Parathyroid adenoma (tissue), 2 donors: ENCODE data around the gene TRPC3.

Experiments
- H2AFZ ChIP-seq: fragments of 300-600 bp; sonication (generic); one replicate; pipeline ENCODE4 v1.7.0; 2017; ENCODE audit warnings: antibody characterized with exemption, mild to moderate bottlenecking
- H3K27ac ChIP-seq: fragments of 300-600 bp; sonication (generic); one replicate; pipeline ENCODE4 v1.7.0; 2017
- H3K27me3 ChIP-seq: fragments of 300-600 bp; sonication (generic); one replicate; pipeline ENCODE4 v1.7.0; 2017; ENCODE audit warnings: low read length; ENCODE audit not compliant: control insufficient read depth, insufficient read depth
- H3K36me3 ChIP-seq: fragments of 300-600 bp; sonication (generic); one replicate; pipeline ENCODE4 v1.7.0; 2017; ENCODE audit warnings: low read length; ENCODE audit not compliant: control insufficient read depth, insufficient read depth
- H3K4me1 ChIP-seq: fragments of 300-600 bp; sonication (generic); one replicate; pipeline ENCODE4 v1.7.0; 2017; ENCODE audit warnings: control low read depth
- H3K4me2 ChIP-seq: fragments of 300-600 bp; sonication (generic); one replicate; pipeline ENCODE4 v1.7.0; 2017; ENCODE audit warnings: low read length
- H3K4me3 ChIP-seq: fragments of 300-600 bp; sonication (generic); one replicate; pipeline ENCODE4 v1.7.0; 2017; ENCODE audit warnings: low read depth, low read length
- H3K79me2 ChIP-seq: fragments of 300-600 bp; sonication (generic); one replicate; pipeline ENCODE4 v1.7.0; 2017; ENCODE audit warnings: control low read depth
- H3K9ac ChIP-seq: fragments of 300-600 bp; sonication (generic); one replicate; pipeline ENCODE4 v1.7.0; 2017; ENCODE audit warnings: mild to moderate bottlenecking
- H3K9me3 ChIP-seq: fragments of 300-600 bp; sonication (generic); one replicate; pipeline ENCODE4 v1.7.0; 2017; ENCODE audit warnings: low read length; ENCODE audit not compliant: control insufficient read depth
- CTCF ChIP-seq: fragments of 300-600 bp; sonication (generic); IDR thresholded peaks from one replicate; pipeline ENCODE4 v1.7.0; 2017; ENCODE audit warnings: antibody characterized with exemption, mild to moderate bottlenecking
- donor health status: primary hyperparathyroidism.

Gene TRPC3

GRCh38 chr4:121964958-121965357 lies 13.1 kb upstream of the TRPC3 start:
- H3K4me3 ChIP-seq, result no peak overlapping the region
- no peak overlapping the region for H3K9ac ChIP-seq
- no peaks in the 10 kb centered on the region for H3K27me3 ChIP-seq
- no peaks in the 10 kb centered on the region for H3K4me1 ChIP-seq
- no peak for TF ChIP-seq CTCF
- H3K27ac ChIP-seq, result no peak overlapping the region
- H3K79me2 ChIP-seq, result no peaks in the 10 kb centered on the region
- H2AFZ ChIP-seq, result no peak overlapping the region
- H3K4me2 ChIP-seq, result no peak overlapping the region
- no peaks in the 10 kb centered on the region for H3K9me3 ChIP-seq
- H3K36me3 ChIP-seq, result no peaks in the 10 kb centered on the region

- TF ChIP-seq CTCF, result no peak
- no peak overlapping the region for H3K4me3 ChIP-seq
- no peak overlapping the region for H3K9ac ChIP-seq
- H3K36me3 ChIP-seq, result no peaks in the 10 kb centered on the region
- no peaks in the 10 kb centered on the region for H3K27me3 ChIP-seq
- H3K9me3 ChIP-seq, result no peaks in the 10 kb centered on the region
- H2AFZ ChIP-seq, result no peak overlapping the region
- no peak overlapping the region for H3K4me2 ChIP-seq
- H3K27ac ChIP-seq, result no peak overlapping the region
- H3K4me1 ChIP-seq, result no peaks in the 10 kb centered on the region
- H3K79me2 ChIP-seq, result no peaks in the 10 kb centered on the region
Observed at GRCh38 chr4:121960818-121961217, 9.0 kb upstream of the TRPC3 start.

- Histone ChIP-seq H3K4me1 (no peaks in the 10 kb centered on the region), H3K4me3 (no peak overlapping the region), H3K4me2 (no peak overlapping the region), H3K9me3 (no peaks in the 10 kb centered on the region), H3K79me2 (no peaks in the 10 kb centered on the region), H2AFZ (no peak overlapping the region), H3K27ac (no peak overlapping the region), H3K27me3 (no peaks in the 10 kb centered on the region), H3K9ac (no peak overlapping the region), H3K36me3 (no peaks in the 10 kb centered on the region)
- TF ChIP-seq CTCF, result no peak
Observed at GRCh38 chr4:121958777-121959176, 6.9 kb upstream of the TRPC3 start.

GRCh38 chr4:121957266-121957665 lies 5.4 kb upstream of the TRPC3 start:
- Histone ChIP-seq H3K4me3 (no peak overlapping the region), H3K27ac (no peak overlapping the region), H3K9ac (no peak overlapping the region), H3K9me3 (no peaks in the 10 kb centered on the region), H3K4me2 (no peak overlapping the region), H3K79me2 (no peaks in the 10 kb centered on the region), H2AFZ (no peak overlapping the region), H3K36me3 (no peaks in the 10 kb centered on the region), H3K27me3 (no peaks in the 10 kb centered on the region), H3K4me1 (no peaks in the 10 kb centered on the region)
- no peak for TF ChIP-seq CTCF

- H3K9me3 ChIP-seq, result no peaks in the 10 kb centered on the region
- H2AFZ ChIP-seq, result no peak overlapping the region
- H3K27me3 ChIP-seq, result no peaks in the 10 kb centered on the region
- no peaks in the 10 kb centered on the region for H3K79me2 ChIP-seq
- TF ChIP-seq CTCF, result no peak
- no peak overlapping the region for H3K27ac ChIP-seq
- no peaks in the 10 kb centered on the region for H3K4me1 ChIP-seq
- H3K4me3 ChIP-seq, result no peak overlapping the region
- no peak overlapping the region for H3K9ac ChIP-seq
- H3K4me2 ChIP-seq, result no peak overlapping the region
- H3K36me3 ChIP-seq, result no peaks in the 10 kb centered on the region
Observed at GRCh38 chr4:121953860-121954259, 2.0 kb upstream of the TRPC3 start.
